HepG2 (cell line): ENCODE results near the gene DSG2. TPM values are rescaled to one million over a fixed set of nuclear protein-coding genes. Genes with fewer than 3 reads are reported as not detected.

Experiments used
- ATM ChIP-seq: fragments of 450-650 bp; IDR thresholded peaks from 2 replicates; pipeline ENCODE4 v1.7.1; 2017; ENCODE audit warnings: mild to moderate bottlenecking, borderline replicate concordance
- BORCS8-MEF2B ChIP-seq: sonication (generic); formaldehyde crosslinking; IDR thresholded peaks from 2 replicates; pipeline ENCODE4 v1.8.0; 2022; ENCODE audit warnings: mild to moderate bottlenecking, missing genetic modification reagents
- CBX5 ChIP-seq: sonication (generic); formaldehyde crosslinking; IDR thresholded peaks from 2 replicates; pipeline ENCODE4 v1.4.0; 2020; ENCODE audit warnings: missing genetic modification reagents, borderline replicate concordance
- CREBL2 ChIP-seq: sonication (generic); formaldehyde crosslinking; IDR thresholded peaks from 2 replicates; pipeline ENCODE4 v1.8.1; 2023; ENCODE audit warnings: missing genetic modification reagents, mild to moderate bottlenecking, borderline replicate concordance
- ELF3 ChIP-seq: IDR thresholded peaks from 2 replicates; pipeline ENCODE4 v1.6.1; 2016; ENCODE audit warnings: missing genetic modification reagents, missing compliant biosample characterization
- HDAC2 ChIP-seq: sonication (generic); formaldehyde crosslinking; IDR thresholded peaks from 2 replicates; pipeline ENCODE4 v1.4.0; 2020; ENCODE audit warnings: missing genetic modification reagents
- HNF4G ChIP-seq, 2 experiments: sonication (generic) in 1 of 2; formaldehyde crosslinking in 1 of 2; IDR thresholded peaks; 2 replicates each; pipeline versions ENCODE4 v1.4.0 to v1.6.1; 2011 to 2020; ENCODE audit warnings: borderline replicate concordance in 2 of 2, low read depth in 2 of 2, mild to moderate bottlenecking in 2 of 2, low read length in 1 of 2, missing genetic modification reagents in 1 of 2, moderate library complexity in 1 of 2
- HOXA5 ChIP-seq: sonication (generic); formaldehyde crosslinking; IDR thresholded peaks from 2 replicates; pipeline ENCODE4 v1.4.0; 2020; ENCODE audit warnings: missing genetic modification reagents
- MIER3 ChIP-seq: IDR thresholded peaks from 2 replicates; pipeline ENCODE4 v1.6.1; 2016; ENCODE audit warnings: missing compliant biosample characterization, borderline replicate concordance
- MLLT10 ChIP-seq: sonication (generic); formaldehyde crosslinking; IDR thresholded peaks from 2 replicates; pipeline ENCODE4 v1.4.0; 2020; ENCODE audit warnings: missing genetic modification reagents
- MXD4 ChIP-seq: IDR thresholded peaks from 2 replicates; pipeline ENCODE4 v1.6.1; 2016; ENCODE audit warnings: mild to moderate bottlenecking, missing biosample characterization, missing genetic modification reagents
- NR1H2 ChIP-seq: sonication (generic); formaldehyde crosslinking; IDR thresholded peaks from 2 replicates; pipeline ENCODE4 v1.8.1; 2022; ENCODE audit warnings: low read depth, missing genetic modification reagents, borderline replicate concordance
- SMC3 ChIP-seq: IDR thresholded peaks from 2 replicates; pipeline ENCODE4 v1.6.1; 2011; ENCODE audit warnings: low read length, improper control_type of control experiment
- SNAPC2 ChIP-seq: sonication (generic); formaldehyde crosslinking; IDR thresholded peaks from 2 replicates; pipeline ENCODE4 v1.8.1; 2022; ENCODE audit warnings: mild to moderate bottlenecking, missing genetic modification reagents
- SRSF9 ChIP-seq: fragments of 200-400 bp; formaldehyde crosslinking; IDR thresholded peaks from 2 replicates; pipeline ENCODE4 v1.6.1; 2018; ENCODE audit warnings: borderline replicate concordance, mild to moderate bottlenecking, low read depth, low read length; ENCODE audit not compliant: insufficient read depth, poor library complexity, severe bottlenecking
- STAG1 ChIP-seq: sonication (generic); formaldehyde crosslinking; IDR thresholded peaks from 2 replicates; pipeline ENCODE4 v1.4.0; 2020; ENCODE audit warnings: missing genetic modification reagents
- U2AF1 ChIP-seq: fragments of 200-400 bp; formaldehyde crosslinking; optimal IDR thresholded peaks from 2 replicates; pipeline ENCODE3; 2017; ENCODE audit warnings: mild to moderate bottlenecking, low read depth, low read length
- ZBTB38 ChIP-seq: sonication (generic); formaldehyde crosslinking; IDR thresholded peaks from 2 replicates; pipeline ENCODE4 v1.5.1; 2020; ENCODE audit warnings: mild to moderate bottlenecking, missing genetic modification reagents
- ZFP90 ChIP-seq: sonication (generic); formaldehyde crosslinking; IDR thresholded peaks from 2 replicates; pipeline ENCODE4 v1.8.0; 2022; ENCODE audit warnings: missing genetic modification reagents, mild to moderate bottlenecking, inconsistent platforms, borderline replicate concordance
- ZNF234 ChIP-seq: sonication (generic); formaldehyde crosslinking; conservative IDR thresholded peaks from 2 replicates; pipeline ENCODE4 v1.5.1; 2020; ENCODE audit warnings: mild to moderate bottlenecking, missing genetic modification reagents
- ZNF496 ChIP-seq: sonication (generic); formaldehyde crosslinking; IDR thresholded peaks from 2 replicates; pipeline ENCODE4 v1.8.1; 2023; ENCODE audit warnings: mild to moderate bottlenecking, moderate library complexity, missing genetic modification reagents; ENCODE audit not compliant: insufficient replicate concordance
- ZNF550 ChIP-seq: sonication (generic); formaldehyde crosslinking; IDR thresholded peaks from 2 replicates; pipeline ENCODE4 v1.4.0; 2020; ENCODE audit warnings: mild to moderate bottlenecking, missing genetic modification reagents, borderline replicate concordance
- ZNF878 ChIP-seq: sonication (generic); formaldehyde crosslinking; IDR thresholded peaks from 2 replicates; pipeline ENCODE4 v1.8.1; 2023; ENCODE audit warnings: mild to moderate bottlenecking, missing genetic modification reagents, moderate library complexity
- polyA plus RNA-seq, 8 experiments: library from polyadenylated mRNA; depleted of rRNA in 3 of 8; stranded (reverse) in 7 of 8; unstranded in 1 of 8; fragments of >200 nt; fragmentation: Illumina TruSeq in 4 of 8; extraction: Trizol in 4 of 8; gene quantifications; 2 replicates each; pipeline versions ENCODE4 v1.2.1 to v1.2.3, GENCODE V29; 2011 to 2016; ENCODE audit warnings: low read depth in 4 of 8, missing spikeins in 1 of 8, mixed read lengths in 1 of 8; ENCODE audit not compliant: insufficient read depth in 1 of 8
- total RNA-seq, 5 experiments: library from RNA; depleted of rRNA; stranded (reverse); fragments of >200 nt; fragmentation: Illumina TruSeq; extraction: Trizol; gene quantifications; 2 replicates each; pipeline ENCODE4 v1.2.3, GENCODE V29; 2016; ENCODE audit warnings: low read depth in 1 of 5
- TF ChIP-seq, protein P1 (sequence below): IDR thresholded peaks from 2 replicates; pipeline ENCODE4 v1.6.1; 2012; ENCODE audit warnings: low read depth, low read length, improper control_type of control experiment
- TF ChIP-seq, protein P2 (sequence below): sonication (generic); formaldehyde crosslinking; IDR thresholded peaks from 2 replicates; pipeline ENCODE4 v1.8.1; 2023; ENCODE audit warnings: mild to moderate bottlenecking, missing genetic modification reagents
- TF ChIP-seq, protein P3 (sequence below): IDR thresholded peaks from 2 replicates; pipeline ENCODE4 v1.6.1; 2016; ENCODE audit warnings: low read depth

DSG2 gene
- total and polyA plus RNA-seq, 2 of the 13 experiments (the other 11 are each of a cell fraction or from before 2014, with no cell fraction given), result 23.3 to 66.7 TPM

GRCh38 chr18:31591628-31592027 lies 93.7 kb downstream of the DSG2 start, which contains the start of gene TTR (continued):
- TF ChIP-seq SRSF9 (no peak), STAG1 (0 out of 2 replicates have a peak, but pooled peaks have one; percentile 3), HNF4G (IDR thresholded peaks at IDR 0.05; ENCODE audit: borderline replicate concordance, low read depth, low read length) (peak; percentile 53; the same call in 1 of the 2 replicates), HNF4G (CRISPR knock-in tag; IDR thresholded peaks at IDR 0.05; ENCODE audit: borderline replicate concordance, low read depth) (no peak), ZFP90 (CRISPR knock-in tag) (no peak), NR1H2 (CRISPR knock-in tag) (no peak), CBX5 (peak; percentile 45; the same call in 1 of the 2 replicates), SNAPC2 (CRISPR knock-in tag) (no peak), ZNF234 (CRISPR knock-in tag) (no peak), CREBL2 (CRISPR knock-in tag) (no peak), ZNF878 (CRISPR knock-in tag) (no peak), MIER3 (CRISPR knock-in tag) (peak; percentile 55; the same call in 1 of the 2 replicates), ZNF496 (CRISPR knock-in tag) (no peak), U2AF1 (no peak), BORCS8-MEF2B (CRISPR knock-in tag) (peak; percentile 73; the same call in 1 of the 2 replicates), SMC3 (no peak), ZBTB38 (CRISPR knock-in tag) (peak; percentile 63; the same call in 1 of the 2 replicates), MXD4 (CRISPR knock-in tag) (0 out of 2 replicates have a peak, but pooled peaks have one; percentile 46), HDAC2 (CRISPR knock-in tag) (peak; percentile 90), ZNF550 (CRISPR knock-in tag) (no peak), HOXA5 (no peak), ATM (no peak), MLLT10 (CRISPR knock-in tag) (no peak), ELF3 (CRISPR knock-in tag) (peak; percentile 65; the same call in 1 of the 2 replicates)
- TF ChIP-seq, protein P1, sequence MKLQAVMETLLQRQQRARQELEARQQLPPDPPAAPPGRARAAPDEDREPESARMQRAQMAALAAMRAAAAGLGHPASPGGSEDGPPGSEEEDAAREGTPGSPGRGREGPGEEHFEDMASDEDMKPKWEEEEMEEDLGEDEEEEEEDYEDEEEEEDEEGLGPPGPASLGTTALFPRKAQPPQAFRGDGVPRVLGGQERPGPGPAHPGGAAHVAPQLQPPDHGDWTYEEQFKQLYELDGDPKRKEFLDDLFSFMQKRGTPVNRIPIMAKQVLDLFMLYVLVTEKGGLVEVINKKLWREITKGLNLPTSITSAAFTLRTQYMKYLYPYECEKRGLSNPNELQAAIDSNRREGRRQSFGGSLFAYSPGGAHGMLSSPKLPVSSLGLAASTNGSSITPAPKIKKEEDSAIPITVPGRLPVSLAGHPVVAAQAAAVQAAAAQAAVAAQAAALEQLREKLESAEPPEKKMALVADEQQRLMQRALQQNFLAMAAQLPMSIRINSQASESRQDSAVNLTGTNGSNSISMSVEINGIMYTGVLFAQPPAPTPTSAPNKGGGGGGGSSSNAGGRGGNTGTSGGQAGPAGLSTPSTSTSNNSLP, result peak; percentile 83
- TF ChIP-seq, protein P2, sequence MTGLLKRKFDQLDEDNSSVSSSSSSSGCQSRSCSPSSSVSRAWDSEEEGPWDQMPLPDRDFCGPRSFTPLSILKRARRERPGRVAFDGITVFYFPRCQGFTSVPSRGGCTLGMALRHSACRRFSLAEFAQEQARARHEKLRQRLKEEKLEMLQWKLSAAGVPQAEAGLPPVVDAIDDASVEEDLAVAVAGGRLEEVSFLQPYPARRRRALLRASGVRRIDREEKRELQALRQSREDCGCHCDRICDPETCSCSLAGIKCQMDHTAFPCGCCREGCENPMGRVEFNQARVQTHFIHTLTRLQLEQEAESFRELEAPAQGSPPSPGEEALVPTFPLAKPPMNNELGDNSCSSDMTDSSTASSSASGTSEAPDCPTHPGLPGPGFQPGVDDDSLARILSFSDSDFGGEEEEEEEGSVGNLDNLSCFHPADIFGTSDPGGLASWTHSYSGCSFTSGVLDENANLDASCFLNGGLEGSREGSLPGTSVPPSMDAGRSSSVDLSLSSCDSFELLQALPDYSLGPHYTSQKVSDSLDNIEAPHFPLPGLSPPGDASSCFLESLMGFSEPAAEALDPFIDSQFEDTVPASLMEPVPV (CRISPR knock-in tag), result no peak
- TF ChIP-seq, protein P3, sequence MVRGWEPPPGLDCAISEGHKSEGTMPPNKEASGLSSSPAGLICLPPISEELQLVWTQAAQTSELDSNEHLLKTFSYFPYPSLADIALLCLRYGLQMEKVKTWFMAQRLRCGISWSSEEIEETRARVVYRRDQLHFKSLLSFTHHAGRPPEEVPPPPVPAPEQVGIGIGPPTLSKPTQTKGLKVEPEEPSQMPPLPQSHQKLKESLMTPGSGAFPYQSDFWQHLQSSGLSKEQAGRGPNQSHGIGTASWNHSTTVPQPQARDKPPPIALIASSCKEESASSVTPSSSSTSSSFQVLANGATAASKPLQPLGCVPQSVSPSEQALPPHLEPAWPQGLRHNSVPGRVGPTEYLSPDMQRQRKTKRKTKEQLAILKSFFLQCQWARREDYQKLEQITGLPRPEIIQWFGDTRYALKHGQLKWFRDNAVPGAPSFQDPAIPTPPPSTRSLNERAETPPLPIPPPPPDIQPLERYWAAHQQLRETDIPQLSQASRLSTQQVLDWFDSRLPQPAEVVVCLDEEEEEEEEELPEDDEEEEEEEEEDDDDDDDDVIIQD (CRISPR knock-in tag), result peak; percentile 93; the same call in 1 of the 2 replicates
